HepG2 (cell line): ENCODE results near the gene ART3. TPM values are rescaled to one million over a fixed set of nuclear protein-coding genes. Genes with fewer than 3 reads are reported as not detected.
A peak's percentile ranks its signal among the peaks of the same experiment; 100 is the strongest.

Experiments
- ATAC-seq: fragments of 200-7000 bp; cut with Tn5 transposase; 3 replicates; pipeline ENCODE4 v1.9.1; 2020; ENCODE audit warnings: mild to moderate bottlenecking, moderate library complexity
- BruUV-seq: library from RNA; stranded (reverse); fragments of 400-500 nt; replicated peaks from 2 replicates; lab custom pipeline; 2021; lab: Mats Ljungman, UMichigan
- CTCF ChIA-PET: fragments of 300-600 bp; formaldehyde crosslinking; extraction: SDS; loops from one replicate; lab custom pipeline; 2021; ENCODE audit warnings: low total read pairs, inconsistent platforms, low intra/inter-chr PET ratio; lab: Yijun Ruan, JAX
- POLR2A ChIA-PET: fragments of 350-600 bp; sonication (Branson Sonifier 250); formaldehyde crosslinking; loops from one replicate; lab custom pipeline; 2020; ENCODE audit warnings: antibody characterized with exemption, inconsistent platforms; lab: Yijun Ruan, JAX
- DNase-seq: peaks from one replicate; pipeline ENCODE4 v3.0.0-alpha.2; 2015; ENCODE audit warnings: low spot score
- FAIRE-seq: peaks from 3 replicates; lab custom pipeline; 2011; peaks lifted over from hg19 to GRCh38; lab: Jason Lieb, UNC
- H2AFZ ChIP-seq: one replicate; pipeline ENCODE4 v1.6.1; 2011; ENCODE audit warnings: low read length, inconsistent platforms
- H3K27ac ChIP-seq: fragments of 300-600 bp; 3 replicates; pipeline ENCODE4 v1.8.0; 2011; ENCODE audit warnings: mixed run types, mild to moderate bottlenecking, mixed read lengths, low read length, inconsistent platforms; ENCODE audit not compliant: insufficient read depth; ENCODE audit errors: extremely low read length
- H3K27me3 ChIP-seq, 2 experiments: fragments of 200-600 bp in 1 of 2; 2 replicates in 1 of 2; 3 replicates in 1 of 2; pipeline versions ENCODE4 v1.6.0 to v1.8.0; 2011; ENCODE audit warnings: low read length in 2 of 2, mild to moderate bottlenecking in 2 of 2, moderate library complexity in 2 of 2, inconsistent platforms in 1 of 2; ENCODE audit not compliant: insufficient read depth in 2 of 2, control insufficient read depth in 1 of 2
- H3K36me3 ChIP-seq, 2 experiments: fragments of 200-600 bp in 1 of 2; replicated peaks in 1 of 2; 2 replicates in 1 of 2; 3 replicates in 1 of 2; pipeline versions ENCODE4 v1.5.1 to v1.8.0; 2011; ENCODE audit warnings: low read length in 2 of 2, inconsistent platforms in 1 of 2; ENCODE audit not compliant: insufficient read depth in 2 of 2, control insufficient read depth in 1 of 2
- H3K4me1 ChIP-seq: 2 replicates; pipeline ENCODE4 v1.5.1; 2012; ENCODE audit warnings: low read length, inconsistent platforms; ENCODE audit not compliant: insufficient read depth
- H3K4me2 ChIP-seq: 2 replicates; pipeline ENCODE4 v1.6.0; 2011; ENCODE audit warnings: low read depth, low read length, inconsistent platforms
- H3K4me3 ChIP-seq, 3 experiments: fragments of 200-600 bp in 1 of 3; sonication (generic), shearing (Covaris generic) in 1 of 3; replicated peaks in 1 of 3; 2 replicates each; pipeline ENCODE4 v1.5.1; 2011 to 2016; ENCODE audit warnings: low read length in 3 of 3, inconsistent platforms in 2 of 3, low read depth in 2 of 3, mild to moderate bottlenecking in 2 of 3, control low read depth in 1 of 3, mixed read lengths in 1 of 3; ENCODE audit not compliant: insufficient read depth in 1 of 3
- H3K79me2 ChIP-seq: one replicate; pipeline ENCODE4 v1.6.1; 2011; ENCODE audit warnings: low read length, inconsistent platforms; ENCODE audit not compliant: insufficient read depth
- H3K9ac ChIP-seq: 2 replicates; pipeline ENCODE4 v1.6.0; 2011; ENCODE audit warnings: mild to moderate bottlenecking, low read depth, low read length, inconsistent platforms; ENCODE audit not compliant: insufficient read depth
- H3K9me3 ChIP-seq: 2 replicates; pipeline ENCODE4 v1.5.1; 2012; ENCODE audit warnings: mild to moderate bottlenecking, low read length
- H4K20me1 ChIP-seq: 2 replicates; pipeline ENCODE4 v1.6.0; 2011; ENCODE audit warnings: inconsistent platforms, mild to moderate bottlenecking, low read length, moderate library complexity; ENCODE audit not compliant: insufficient read depth
- BHLHE40 ChIP-seq: IDR thresholded peaks from 2 replicates; pipeline ENCODE4 v1.6.1; 2011; ENCODE audit warnings: low read length, improper control_type of control experiment
- NR0B2 ChIP-seq: sonication (generic); formaldehyde crosslinking; IDR thresholded peaks from 2 replicates; pipeline ENCODE4 v1.4.0; 2020; ENCODE audit warnings: mild to moderate bottlenecking, missing genetic modification reagents
- SOX13 ChIP-seq, 3 experiments: fragments of 450-650 bp in 1 of 3; sonication (generic) in 1 of 3; formaldehyde crosslinking in 1 of 3; IDR thresholded peaks in 2 of 3; conservative IDR thresholded peaks in 1 of 3; 2 replicates each; pipeline versions ENCODE4 v1.5.0 to v1.6.1; 2016 to 2020; ENCODE audit warnings: antibody characterized with exemption in 1 of 3, mild to moderate bottlenecking in 1 of 3, missing compliant biosample characterization in 1 of 3, missing genetic modification reagents in 1 of 3, moderate library complexity in 1 of 3
- SOX5 ChIP-seq: IDR thresholded peaks from 2 replicates; pipeline ENCODE4 v1.6.1; 2016; ENCODE audit warnings: borderline replicate concordance
- SOX6 ChIP-seq, 2 experiments: fragments of 450-650 bp in 1 of 2; sonication (generic) in 1 of 2; formaldehyde crosslinking in 1 of 2; IDR thresholded peaks; 2 replicates each; pipeline versions ENCODE4 v1.4.0 to v1.6.1; 2017 to 2020; ENCODE audit warnings: antibody characterized with exemption in 1 of 2, mild to moderate bottlenecking in 1 of 2, missing genetic modification reagents in 1 of 2
- ZFY ChIP-seq: sonication (generic); formaldehyde crosslinking; IDR thresholded peaks from 2 replicates; pipeline ENCODE4 v1.4.0; 2020; ENCODE audit warnings: missing genetic modification reagents
- ZNF33A ChIP-seq: sonication (generic); formaldehyde crosslinking; IDR thresholded peaks from 2 replicates; pipeline ENCODE4 v1.5.1; 2020; ENCODE audit warnings: missing genetic modification reagents, mild to moderate bottlenecking, moderate library complexity, borderline replicate concordance
- whole genome bisulfite sequencing: methylation state at CpG from one replicate; pipeline ENCODE4 v1.1.6; 2017; ENCODE audit warnings: low lambda C conversion rate; 5-methylcytosine and 5-hydroxymethylcytosine counted together
- in situ Hi-C: cut with HindIII; loops from 2 replicates; pipeline ENCODE4 v1.10.0; 2017; ENCODE audit warnings: low pct_unique_long_range_greater_than_20kb; ENCODE audit not compliant: extremely low pct_ligation_motif_present
- intact Hi-C: fragments of 100-400 bp; cut with micrococcal nuclease; formaldehyde crosslinking; loops from one replicate; pipeline ENCODE4 v1.10.0; 2022; ENCODE audit not compliant: unreplicated experiment
- polyA plus RNA-seq, 8 experiments: library from polyadenylated mRNA; depleted of rRNA in 3 of 8; stranded (reverse) in 7 of 8; unstranded in 1 of 8; fragments of >200 nt; fragmentation: Illumina TruSeq in 4 of 8; extraction: Trizol in 4 of 8; gene quantifications; 2 replicates each; pipeline versions ENCODE4 v1.2.1 to v1.2.3, GENCODE V29; 2011 to 2016; ENCODE audit warnings: low read depth in 4 of 8, missing spikeins in 1 of 8, mixed read lengths in 1 of 8; ENCODE audit not compliant: insufficient read depth in 1 of 8
- total RNA-seq, 5 experiments: library from RNA; depleted of rRNA; stranded (reverse); fragments of >200 nt; fragmentation: Illumina TruSeq; extraction: Trizol; gene quantifications; 2 replicates each; pipeline ENCODE4 v1.2.3, GENCODE V29; 2016; ENCODE audit warnings: low read depth in 1 of 5
- TF ChIP-seq, protein P1 (sequence below): sonication (generic); formaldehyde crosslinking; IDR thresholded peaks from 2 replicates; pipeline ENCODE4 v1.5.0; 2020; ENCODE audit warnings: missing genetic modification reagents

Gene ART3
- total and polyA plus RNA-seq, 2 of the 13 experiments (the other 11 are each of a cell fraction or from before 2014, with no cell fraction given), result not detected

GRCh38 chr4:76053730-76054129 is 20.8 kb upstream of the ART3 start:
- CTCF ChIA-PET, result no interaction called here
- 1% methylated on average over 4 of the region's 4 CpGs for WGBS
- Histone ChIP-seq H3K9ac (no peak overlapping the region), H3K79me2 (no peaks in the 10 kb centered on the region), H3K9me3 (no peaks in the 10 kb centered on the region), H3K4me2 (no peak overlapping the region), H3K4me3 (no peak overlapping the region), H2AFZ (no peak overlapping the region), H3K27me3 (no peaks in the 10 kb centered on the region), H4K20me1 (no peaks in the 10 kb centered on the region), H3K27ac (no peak overlapping the region), H3K36me3 (no peaks in the 10 kb centered on the region), H3K4me1 (peaks cover 11% of the 10 kb centered on the region)
- TF ChIP-seq ZFY (CRISPR knock-in tag), result no peak
- TF ChIP-seq SOX5 (CRISPR knock-in tag), result peak; percentile 59
- no peak for TF ChIP-seq NR0B2 (CRISPR knock-in tag)
- TF ChIP-seq, protein P1, sequence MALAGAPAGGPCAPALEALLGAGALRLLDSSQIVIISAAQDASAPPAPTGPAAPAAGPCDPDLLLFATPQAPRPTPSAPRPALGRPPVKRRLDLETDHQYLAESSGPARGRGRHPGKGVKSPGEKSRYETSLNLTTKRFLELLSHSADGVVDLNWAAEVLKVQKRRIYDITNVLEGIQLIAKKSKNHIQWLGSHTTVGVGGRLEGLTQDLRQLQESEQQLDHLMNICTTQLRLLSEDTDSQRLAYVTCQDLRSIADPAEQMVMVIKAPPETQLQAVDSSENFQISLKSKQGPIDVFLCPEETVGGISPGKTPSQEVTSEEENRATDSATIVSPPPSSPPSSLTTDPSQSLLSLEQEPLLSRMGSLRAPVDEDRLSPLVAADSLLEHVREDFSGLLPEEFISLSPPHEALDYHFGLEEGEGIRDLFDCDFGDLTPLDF (CRISPR knock-in tag), result no peak
- TF ChIP-seq SOX6 (IDR thresholded peaks at IDR 0.05), result no peak
- TF ChIP-seq SOX6 (CRISPR knock-in tag; IDR thresholded peaks at IDR 0.05), result 0 out of 2 replicates have a peak, but pooled peaks have one; percentile 18
- TF ChIP-seq BHLHE40, result peak; percentile 85
- TF ChIP-seq SOX13 (IDR thresholded peaks at IDR 0.05), result no peak
- peak in 1 of 2 experiments; percentile 64; a peak in 1 of 4 replicates for TF ChIP-seq SOX13 (CRISPR knock-in tag; conservative IDR thresholded peaks at IDR 0.05 in 1 of 2, IDR thresholded peaks at IDR 0.05 in 1 of 2)
- TF ChIP-seq ZNF33A (CRISPR knock-in tag), result no peak
- POLR2A ChIA-PET, result no interaction called here
- DNase-seq, result peak; percentile 35
- FAIRE-seq, result no peak
- ATAC-seq, result no peak
- in situ Hi-C loops, result no loop called here
- no TSS peak for BruUV-seq
- intact Hi-C loops, result no loop called here
